ENCODE results near the gene SYCP1.

GRCh38 chr1:114903480-114903879, 48.8 kb downstream of the SYCP1 start:
- TF ChIP-seq POLR2AphosphoS5 (IDR thresholded peaks at IDR 0.05; ENCODE audit: low read depth, low read length) (no peak), POLR2A (IDR thresholded peaks at IDR 0.05; ENCODE audit: low read depth, low read length) (no peak), TAF1 (IDR thresholded peaks at IDR 0.05; ENCODE audit: low read depth, low read length) (no peak)
